HT1080 (cell line): ENCODE results near the gene COG5. TPM values are rescaled to one million over a fixed set of nuclear protein-coding genes. Genes with fewer than 3 reads are reported as not detected.

Experiments
- DNase-seq: peaks from one replicate; pipeline ENCODE4 v3.0.0-alpha.2; 2015; ENCODE audit warnings: low read depth
- total RNA-seq: library from RNA; depleted of rRNA; stranded (reverse); fragments of >200 nt; shearing (Covaris generic); gene quantifications from 2 replicates; pipeline ENCODE4 v1.2.3, GENCODE V29; 2014

The COG5 gene
- total RNA-seq, 1 experiment from 2014 or later: 28.2 TPM

DNA sequence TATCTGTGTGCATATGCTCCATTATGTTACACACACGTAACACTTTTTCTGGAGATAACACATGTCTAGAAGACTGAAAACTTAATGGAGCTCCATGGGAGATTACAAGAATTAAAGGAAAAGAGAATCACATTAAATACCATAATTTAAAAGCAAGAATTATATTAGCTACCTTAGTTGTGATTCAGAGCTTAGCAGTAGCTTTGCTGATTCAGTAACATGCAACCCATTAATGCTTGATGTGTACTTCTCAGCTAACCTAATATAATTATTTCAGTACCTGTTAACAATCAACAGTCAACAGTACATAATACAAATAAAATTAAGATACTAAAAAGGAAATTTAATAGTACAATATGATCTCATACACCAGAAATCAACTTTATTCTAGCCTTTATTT lies 167.6 kb downstream of the COG5 start:
- DNase-seq: no peak

DNA sequence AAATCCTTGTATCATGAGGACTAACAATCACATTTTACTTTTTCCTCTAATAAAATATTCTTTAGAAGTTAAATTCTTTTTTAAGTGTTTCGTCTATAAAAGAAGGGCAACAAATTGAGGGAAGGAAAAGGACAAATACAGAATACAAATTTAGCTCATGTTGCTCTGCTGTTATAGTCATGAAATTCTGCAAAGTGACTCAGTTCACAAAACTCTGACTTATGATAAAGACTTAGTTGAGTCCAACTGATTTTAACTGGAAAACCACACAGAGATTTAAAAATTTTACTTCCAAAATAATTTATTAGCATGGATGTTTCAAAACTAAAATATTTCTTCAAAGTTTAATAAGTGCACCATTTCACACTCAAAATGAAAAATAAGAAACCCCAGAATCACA lies 168.9 kb downstream of the COG5 start:
- no peak for DNase-seq

GRCh38 chr7:107394276-107394675 lies 169.4 kb downstream of the COG5 start:
- DNase-seq: no peak

DNA sequence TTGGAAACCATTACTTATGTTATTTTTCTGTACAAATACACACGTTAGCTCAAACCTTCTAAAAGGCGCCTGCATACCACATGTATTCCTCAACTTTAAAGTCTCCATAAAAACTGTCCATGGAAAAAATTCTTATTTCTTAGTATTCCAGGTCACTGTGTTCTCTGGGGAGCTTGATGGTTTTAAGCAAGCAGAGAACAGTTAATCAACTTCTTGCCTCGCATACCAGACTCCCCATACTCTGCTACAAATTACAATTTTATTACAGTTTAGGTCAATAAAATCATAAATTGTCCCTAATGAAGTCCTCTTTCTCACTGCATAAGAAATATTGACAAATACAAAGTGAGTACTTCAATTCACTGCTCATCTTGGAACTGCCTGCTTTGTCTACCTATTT lies 170.9 kb downstream of the COG5 start:
- DNase-seq: no peak

- DNase-seq: no peak
Observed at GRCh38 chr7:107390916-107391315, 172.8 kb downstream of the COG5 start.

DNA sequence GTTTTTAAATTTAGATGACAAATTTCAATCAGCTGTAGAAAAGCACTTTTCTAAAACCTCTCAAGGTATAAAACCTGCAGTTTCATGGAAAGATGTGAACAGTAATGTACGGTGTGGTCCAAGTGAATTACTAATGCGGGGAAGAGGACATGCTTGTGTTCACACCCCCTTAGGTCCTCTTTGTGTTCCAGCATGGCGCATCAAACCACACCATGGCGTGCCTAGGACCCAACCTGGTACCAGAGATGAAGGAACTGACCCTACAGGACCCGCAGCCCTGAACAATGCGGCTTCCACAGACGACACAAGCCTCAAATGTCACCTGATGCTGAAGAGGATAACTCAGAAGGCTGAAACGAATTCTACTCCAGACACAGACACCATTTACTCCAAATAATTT lies 175.1 kb downstream of the COG5 start:
- DNase-seq: no peak

- DNase-seq: no peak
Observed at GRCh38 chr7:107387573-107388219, 176.0 kb downstream of the COG5 start.

- DNase-seq: no peak
Observed at GRCh38 chr7:107387128-107387527, 176.6 kb downstream of the COG5 start.

DNA sequence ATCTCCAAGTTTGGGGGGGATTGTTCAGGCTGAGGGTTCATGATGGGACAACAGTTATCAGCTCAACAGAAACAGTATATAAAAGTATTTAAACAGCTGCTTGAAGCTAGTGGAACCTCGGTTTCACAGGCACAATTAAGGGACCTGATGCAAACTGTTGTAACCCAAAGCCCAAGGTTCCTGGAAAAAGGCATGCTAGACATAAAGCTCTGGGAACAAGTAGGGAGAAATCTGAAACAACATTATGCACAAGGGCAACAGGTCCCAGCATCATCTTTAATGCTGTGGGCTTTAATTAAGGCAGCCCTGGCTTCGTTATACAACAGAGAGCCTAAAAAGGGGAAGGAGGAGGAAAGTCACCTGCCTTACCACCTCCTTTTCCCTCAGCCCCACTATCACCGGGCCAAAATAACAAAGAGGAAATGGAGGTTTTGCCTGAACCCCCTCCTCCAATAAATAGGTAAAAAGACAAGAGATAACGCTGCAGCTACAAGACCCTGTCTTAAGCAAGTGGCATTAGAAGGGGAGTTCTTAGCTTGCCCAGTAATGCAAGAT lies 177.1 kb downstream of the COG5 start:
- no peak for DNase-seq

DNA sequence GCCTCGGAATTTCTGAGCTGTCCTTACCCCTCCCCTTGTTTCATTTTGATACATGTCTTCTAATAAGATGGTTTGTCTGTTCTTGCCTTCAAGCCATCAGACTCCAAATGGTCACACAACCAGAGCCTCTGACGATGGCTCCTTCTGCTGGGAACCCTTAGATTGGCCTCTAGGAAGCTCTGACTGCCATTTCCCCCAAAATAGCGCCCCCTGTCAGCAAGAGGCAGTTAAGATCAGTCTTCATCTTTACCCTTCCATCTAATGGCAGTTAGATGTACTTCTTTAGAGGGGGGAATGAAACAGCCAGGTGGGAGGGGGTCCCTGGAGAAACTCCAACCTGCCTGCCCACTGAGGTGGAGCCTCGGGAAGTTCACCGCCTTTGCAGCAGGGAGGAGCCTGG lies 179.7 kb downstream of the COG5 start:
- no peak for DNase-seq

- no peak for DNase-seq
Observed at GRCh38 chr7:107383203-107383602, 180.5 kb downstream of the COG5 start.

- DNase-seq: no peak
Observed at GRCh38 chr7:107381453-107381852, 182.3 kb downstream of the COG5 start.

DNA sequence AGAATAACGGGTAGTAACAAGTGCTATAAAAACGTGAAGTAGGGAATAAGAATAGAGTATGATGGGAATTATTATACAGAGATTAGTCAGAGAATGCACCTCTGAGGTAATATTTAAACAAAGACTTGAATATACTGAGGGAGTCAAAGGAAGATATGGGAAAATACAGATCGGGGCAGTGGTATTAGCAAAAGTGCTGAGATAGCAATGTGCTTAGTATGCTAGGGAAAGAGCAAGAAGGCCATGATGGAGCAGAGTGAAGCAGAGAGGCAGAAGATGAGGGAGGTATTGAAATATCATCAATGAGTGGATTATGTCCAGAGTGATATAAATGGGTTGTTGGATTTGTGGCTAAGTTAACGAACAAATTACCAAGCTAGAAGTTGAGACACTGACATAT lies 190.4 kb downstream of the COG5 start:
- DNase-seq: no peak

- DNase-seq: peak; percentile 19
Observed at GRCh38 chr7:107372298-107372697, 191.4 kb downstream of the COG5 start.

DNA sequence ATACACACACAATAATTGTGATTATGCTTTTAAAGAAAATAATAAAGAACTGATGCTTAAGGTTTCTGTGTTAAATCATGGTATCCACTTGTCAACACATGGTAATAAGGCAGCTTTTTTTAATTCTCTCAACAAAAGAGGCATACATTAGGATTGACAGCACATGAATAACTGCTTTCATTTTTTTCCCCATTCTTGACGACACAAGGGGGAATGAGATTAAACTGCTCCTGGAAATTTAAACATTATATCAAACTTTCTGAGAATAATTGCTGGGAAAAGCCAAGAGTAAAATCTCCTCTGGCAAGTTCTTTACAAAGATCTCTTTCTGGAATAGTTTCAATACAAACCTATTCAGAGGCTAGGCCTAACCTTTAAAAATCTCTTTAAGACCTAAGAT lies 192.9 kb downstream of the COG5 start:
- DNase-seq: no peak

- DNase-seq: no peak
Observed at GRCh38 chr7:107364787-107365186, 198.9 kb downstream of the COG5 start.

DNA sequence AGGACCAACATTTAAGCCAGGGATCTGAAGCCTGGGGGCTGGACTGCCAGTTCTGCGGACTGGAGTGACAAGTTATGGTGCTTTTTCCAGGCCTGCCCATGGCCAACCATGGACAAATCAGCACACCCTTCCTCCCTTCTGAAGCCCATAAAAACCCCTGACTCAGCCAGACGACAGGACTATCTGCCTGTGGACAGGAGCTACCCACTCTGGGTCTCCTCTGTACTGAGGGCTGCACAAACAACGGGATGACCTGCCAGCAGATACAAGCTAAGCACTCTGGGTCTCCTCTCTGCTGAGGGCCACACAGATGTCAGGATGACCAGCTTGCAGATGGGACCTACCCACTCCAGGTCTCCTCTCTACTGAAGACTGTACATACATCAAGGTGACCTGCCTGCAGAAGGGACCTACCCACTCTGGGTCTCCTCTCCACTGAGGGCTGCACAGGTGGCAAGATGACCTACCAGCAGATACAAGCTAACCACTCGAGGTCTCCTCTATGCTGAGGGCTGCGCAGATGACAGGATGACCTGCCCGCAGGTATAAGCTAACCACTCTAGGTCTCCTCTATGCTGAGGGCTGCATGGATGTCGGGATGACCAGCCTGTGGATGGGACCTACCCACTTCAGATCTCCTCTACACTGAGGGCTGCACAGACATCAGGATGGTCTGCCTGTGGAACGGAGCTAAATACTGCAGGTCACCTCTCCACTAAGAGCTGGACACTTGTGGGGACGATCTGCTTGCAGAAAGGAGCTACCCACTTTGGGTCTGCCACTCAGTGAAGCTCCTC lies 204.0 kb downstream of the COG5 start:
- DNase-seq: no peak

- DNase-seq: peak; percentile 17
Observed at GRCh38 chr7:107355616-107356015, 208.1 kb downstream of the COG5 start.

- no peak for DNase-seq
Observed at GRCh38 chr7:107354640-107355039, 209.1 kb downstream of the COG5 start.

DNA sequence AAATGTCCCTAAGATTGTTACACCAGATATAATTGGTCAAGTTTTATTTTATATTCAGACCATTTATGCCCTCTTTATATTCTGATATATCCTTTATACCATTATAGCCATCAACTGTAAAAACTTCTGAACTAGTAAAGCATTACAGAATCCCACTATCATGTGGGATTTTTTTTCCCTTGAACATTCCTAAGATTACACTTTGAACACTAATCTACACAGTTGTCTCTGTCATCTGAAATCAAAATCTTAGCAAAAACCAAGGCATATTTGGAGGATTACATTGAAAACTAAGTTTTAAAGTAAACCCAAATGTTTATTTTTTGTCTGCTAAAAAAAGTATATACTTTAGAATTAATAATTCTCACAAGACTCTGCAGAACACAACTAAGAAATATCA lies 210.0 kb downstream of the COG5 start:
- no peak for DNase-seq

DNA sequence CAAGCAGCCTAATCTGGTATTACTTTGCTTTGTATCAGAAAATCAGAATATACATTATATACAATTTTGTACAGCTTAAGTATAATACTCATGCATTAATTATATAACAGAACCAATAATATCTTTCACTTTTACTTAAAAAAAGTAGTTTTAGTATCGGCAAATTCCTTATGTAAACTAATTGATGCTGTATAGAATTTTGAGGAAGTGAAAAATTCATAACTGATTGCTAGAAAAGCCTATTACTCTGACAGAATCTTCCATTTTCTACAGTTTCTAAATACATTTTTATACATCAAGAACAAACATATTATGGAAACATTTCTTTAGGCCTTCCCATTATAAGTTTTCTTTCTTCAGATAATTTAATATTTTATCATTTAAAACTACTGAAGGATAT lies 217.8 kb downstream of the COG5 start:
- DNase-seq: no peak

- DNase-seq: no peak
Observed at GRCh38 chr7:107344799-107345198, 218.9 kb downstream of the COG5 start.

DNA sequence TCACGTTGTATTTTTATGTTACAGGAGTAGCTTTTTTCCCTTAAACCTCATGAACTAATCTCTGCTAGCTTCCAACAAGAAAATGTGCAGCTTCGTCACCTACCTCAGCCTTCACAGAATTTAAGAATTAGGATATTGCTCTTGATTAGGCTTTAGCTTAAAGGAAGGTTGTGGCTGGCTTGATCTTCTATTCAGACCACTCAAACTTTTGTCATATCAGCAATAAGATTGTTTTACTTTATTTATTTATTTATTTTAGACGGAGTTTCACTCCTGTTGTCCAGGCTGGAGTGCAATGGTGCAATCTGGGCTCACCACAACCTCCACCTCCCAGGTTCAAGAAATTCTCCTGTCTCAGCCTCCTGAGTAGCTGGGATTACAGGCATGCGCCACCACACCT lies 219.4 kb downstream of the COG5 start:
- DNase-seq: no peak
